Adrenal gland (tissue), 5 donors: ENCODE data around the gene GPR179.

Experiments
- CTCF ChIP-seq, 6 experiments: fragments of 450-650 bp in 4 of 6; fragments of 200-600 bp in 2 of 6; sonication (generic) in 1 of 6; IDR thresholded peaks; 1 replicate in 5 of 6; 2 replicates in 1 of 6; pipeline versions ENCODE4 v1.5.1 to v1.8.0; 2016 to 2021; ENCODE audit warnings: antibody characterized with exemption in 6 of 6, mild to moderate bottlenecking in 2 of 6, moderate library complexity in 1 of 6
- POLR2A ChIP-seq, 2 donors: fragments of 450-650 bp; IDR thresholded peaks; one replicate each; pipeline ENCODE4 v1.6.1; 2017; ENCODE audit warnings: antibody characterized with exemption in 2 of 2, mild to moderate bottlenecking in 2 of 2, moderate library complexity in 1 of 2
- donor health status: DM: no; HTN: no; CAD: no.

GRCh38 chr17:38350035-38350434, 6.3 kb upstream of the GPR179 start:
- TF ChIP-seq CTCF (IDR thresholded peaks at IDR 0.05) = no peak
- TF ChIP-seq POLR2A (IDR thresholded peaks at IDR 0.05) = no peak
